ENCODE results near the gene PGAP1.

Gene PGAP1

DNA sequence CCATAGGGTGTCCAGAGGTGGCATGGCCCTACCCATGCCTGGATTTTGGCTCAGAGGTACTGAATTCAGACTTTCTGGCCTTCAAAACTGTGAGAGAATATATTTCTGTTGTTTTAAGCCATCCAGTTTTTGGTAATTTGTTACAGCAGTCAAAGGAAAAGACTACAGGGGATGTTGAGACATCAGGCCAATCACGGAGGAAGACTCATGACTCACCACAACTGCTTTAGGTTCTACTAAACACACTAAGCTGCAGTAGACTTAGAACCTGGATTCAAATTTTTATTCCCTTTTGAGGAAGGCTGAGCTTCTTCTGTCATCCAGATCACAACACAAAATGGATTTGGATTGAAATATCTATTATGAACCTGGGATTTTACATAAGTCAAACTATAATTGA, 105.3 kb downstream of the PGAP1 start:
- no peak for DNase-seq (ENCODE audit: extremely low spot score, insufficient read length, low read depth)
- no peak for FAIRE-seq

DNA sequence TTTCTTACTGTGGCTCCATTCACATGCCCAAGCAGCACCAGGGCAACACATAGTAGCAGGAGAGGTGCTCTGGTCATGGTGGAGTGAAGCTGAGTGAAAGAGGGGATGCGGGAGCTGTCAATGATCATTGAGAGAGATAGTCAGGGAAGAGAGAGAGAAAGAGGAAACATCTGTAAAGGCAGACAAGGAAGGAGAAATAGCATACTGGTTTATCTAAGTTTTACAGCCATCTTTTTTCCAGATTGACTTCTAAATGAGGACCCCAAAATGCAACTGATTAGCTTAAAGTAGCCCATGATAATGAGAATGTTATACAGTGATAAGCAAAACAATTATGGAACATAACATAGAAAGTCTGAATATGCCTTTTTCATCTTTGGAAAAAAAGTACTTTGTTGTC, 117.2 kb downstream of the PGAP1 start, which contains the start of gene C2orf66:
Gene C2orf66 (minus strand): TSS at position 96 of the 400 bp plus-strand sequence. CDS start 19 bp downstream, at position 77.
- FAIRE-seq, result no peak
- DNase-seq (ENCODE audit: extremely low spot score, insufficient read length, low read depth), result no peak

DNA sequence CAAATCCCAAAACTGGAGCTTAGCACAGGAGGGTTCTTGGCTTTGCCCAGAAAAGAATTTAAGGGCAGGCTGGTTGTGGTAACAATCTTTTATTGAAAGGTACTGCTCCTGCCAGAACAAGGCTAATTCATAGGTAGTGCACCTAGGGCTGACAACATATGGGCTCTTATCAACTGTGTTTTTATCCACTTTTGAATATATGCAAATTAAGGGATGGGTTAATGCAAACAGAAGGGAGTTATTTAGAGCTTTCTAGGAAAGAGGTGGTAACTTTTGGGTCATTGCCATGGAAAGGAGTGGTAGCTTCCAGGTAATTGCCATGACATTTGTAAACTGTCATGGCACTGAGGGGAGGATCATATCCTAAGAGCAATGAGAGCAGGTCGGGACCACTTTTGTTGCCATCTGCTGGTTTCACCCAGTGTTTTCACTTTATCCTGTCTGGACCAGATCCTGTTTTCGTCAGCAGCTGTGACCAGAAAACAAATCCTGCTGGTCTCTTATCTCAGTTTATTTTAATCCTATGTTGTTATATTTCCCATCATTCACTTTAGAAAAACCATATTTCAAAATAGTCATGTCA, 118.3 kb downstream of the PGAP1 start:
- DNase-seq (ENCODE audit: extremely low spot score, insufficient read length, low read depth) (no peak), FAIRE-seq (no peak)

DNA sequence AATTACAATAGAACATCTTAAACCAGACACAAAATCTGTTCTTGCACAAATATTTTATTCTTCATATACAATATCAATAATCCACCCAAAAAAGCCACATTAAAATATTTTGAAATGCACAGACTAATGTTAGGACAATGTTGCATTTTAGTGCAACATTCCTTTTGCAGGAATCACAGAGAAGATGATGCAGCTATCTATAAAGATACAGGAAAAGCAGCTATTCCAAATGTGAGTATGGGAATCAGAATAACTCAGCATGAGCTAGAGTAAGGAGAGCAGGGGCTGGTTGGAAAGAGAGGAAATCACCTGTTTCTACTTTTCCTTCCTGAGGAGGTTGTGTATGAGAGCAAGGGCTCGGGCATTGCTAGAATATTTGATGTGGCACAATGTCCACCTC, 122.1 kb downstream of the PGAP1 start:
- DNase-seq (ENCODE audit: extremely low spot score, insufficient read length, low read depth), result no peak

DNA sequence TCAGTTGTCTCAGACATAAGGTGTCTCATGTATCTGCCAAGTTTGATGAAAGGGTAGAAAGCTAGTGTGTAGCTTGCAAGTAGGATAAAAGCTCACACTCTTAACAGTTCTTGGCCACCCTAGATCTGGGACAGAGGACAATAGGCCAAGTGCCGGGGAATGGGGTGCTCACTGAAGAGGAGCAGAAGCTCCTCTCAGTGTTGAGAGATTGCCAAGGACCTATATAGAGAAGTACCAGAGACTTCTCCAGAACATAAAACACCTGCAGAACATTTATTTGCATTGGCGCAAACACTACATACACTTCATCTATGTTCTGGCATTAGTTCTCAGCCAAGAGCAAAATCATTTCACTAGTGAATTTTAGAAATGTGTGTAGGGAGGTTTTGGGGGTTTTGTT, 124.1 kb downstream of the PGAP1 start:
- DNase-seq (ENCODE audit: extremely low spot score, insufficient read length, low read depth), result no peak

More for the DNA sequence above, 122.1 kb downstream of the PGAP1 start:
- FAIRE-seq, result no peak

DNA sequence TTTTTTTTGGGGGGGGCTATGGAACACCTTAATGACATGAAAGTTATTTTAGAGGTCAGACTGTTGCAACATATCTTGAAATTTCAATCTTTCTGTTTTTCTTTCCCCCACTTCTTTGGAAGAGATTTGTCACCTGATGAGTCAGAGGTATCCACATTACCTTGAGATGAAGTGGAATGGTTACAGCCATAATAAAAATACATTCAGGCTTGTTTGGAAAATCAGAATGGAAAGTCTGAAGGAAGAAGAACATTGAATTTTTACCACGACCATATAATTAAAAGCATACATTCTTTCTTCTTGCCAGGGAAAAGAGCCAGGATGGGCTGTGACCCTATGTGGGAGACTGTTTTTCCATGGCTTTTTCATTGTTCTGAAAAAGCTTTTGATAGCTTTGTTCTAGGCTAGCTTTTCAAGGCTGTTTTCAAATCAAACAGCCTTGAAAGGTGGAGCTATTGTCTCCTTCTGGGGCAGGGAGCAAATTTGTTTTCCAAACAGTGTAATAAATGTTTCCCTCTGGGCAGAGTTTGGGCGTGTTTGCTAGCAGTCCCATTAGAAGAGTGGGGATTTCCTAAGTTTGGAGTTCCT, 124.7 kb downstream of the PGAP1 start:
- no peak for DNase-seq (ENCODE audit: extremely low spot score, insufficient read length, low read depth)
- no peak for FAIRE-seq

More for the DNA sequence above, 124.1 kb downstream of the PGAP1 start:
- FAIRE-seq, result no peak

DNA sequence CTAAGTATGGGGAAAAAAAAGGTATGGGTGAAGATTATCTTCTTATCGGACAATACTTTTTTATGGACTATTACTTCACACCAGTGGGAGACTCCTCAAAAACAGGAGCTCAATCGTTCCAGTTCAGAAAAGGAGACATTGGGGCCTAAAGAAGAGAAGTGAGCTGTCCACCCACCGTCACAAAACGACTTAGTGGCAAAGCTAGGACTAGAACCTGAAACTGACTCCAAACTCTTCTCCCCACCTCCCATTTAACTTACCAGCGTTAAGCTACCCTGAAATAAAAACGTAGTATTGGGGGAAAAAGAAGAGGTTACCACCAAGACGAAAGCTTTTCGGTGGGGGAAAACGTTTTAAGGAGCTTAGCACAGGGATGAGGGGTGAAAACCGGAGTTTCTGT, 127.5 kb downstream of the PGAP1 start:
- no peak for FAIRE-seq
- DNase-seq (ENCODE audit: extremely low spot score, insufficient read length, low read depth), result no peak

DNA sequence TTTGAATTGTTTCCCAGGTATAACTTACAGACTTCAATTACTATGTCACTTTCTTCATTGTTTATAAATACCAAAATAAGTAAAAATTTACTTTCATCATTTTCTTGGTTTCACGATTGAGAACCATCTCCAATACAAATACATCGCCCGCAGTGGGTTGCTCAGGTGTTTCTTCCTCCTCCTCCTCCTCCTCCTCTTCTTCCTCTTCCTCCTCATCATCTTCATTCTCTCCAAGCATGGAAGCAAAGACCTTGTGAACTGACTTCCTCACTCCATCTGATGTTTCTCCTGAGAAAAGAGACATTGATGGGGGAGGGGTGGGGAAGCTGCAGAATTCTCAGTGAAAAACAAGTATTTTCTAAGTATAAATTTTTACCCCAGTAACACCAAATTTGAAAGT, 133.6 kb downstream of the PGAP1 start:
- FAIRE-seq (no peak), DNase-seq (ENCODE audit: extremely low spot score, insufficient read length, low read depth) (no peak)

DNA sequence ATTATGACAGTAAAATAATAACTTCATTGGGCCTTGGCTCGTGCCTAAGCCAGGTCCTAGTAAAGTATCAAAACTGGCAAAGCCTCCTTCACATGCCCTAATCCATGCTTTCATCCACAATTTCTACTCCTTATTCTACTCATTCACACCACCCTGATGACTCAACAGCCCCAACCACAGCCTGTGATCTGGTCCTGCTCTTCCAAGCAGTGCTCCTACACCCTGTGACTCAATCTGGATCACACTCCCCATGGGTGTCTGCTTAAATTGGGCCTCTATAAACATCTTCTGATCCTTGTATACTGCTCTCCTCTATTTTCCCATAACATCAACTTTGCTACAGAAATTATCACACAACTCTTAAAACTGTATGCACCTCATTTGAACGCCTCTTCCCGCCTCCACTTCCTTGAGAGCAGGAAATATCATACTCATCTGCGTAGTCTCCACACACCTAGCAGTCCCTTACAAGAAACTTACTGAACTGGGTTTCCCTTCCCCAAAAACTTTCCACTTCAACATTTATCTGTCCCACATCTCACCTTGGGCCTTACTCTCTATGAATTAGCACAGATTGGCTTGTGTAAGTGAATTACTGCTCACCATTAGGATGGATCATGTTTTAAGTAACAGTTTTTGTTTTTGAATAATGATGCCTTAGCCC, 142.9 kb downstream of the PGAP1 start:
- DNase-seq (ENCODE audit: extremely low spot score, insufficient read length, low read depth), result no peak
- FAIRE-seq, result peak; percentile 66

Measured in GM18507 (cell line).